Bone marrow (tissue), 2 donors: ENCODE measurements around the gene RRAS2.
"Not testable (repeated sequence)": the region's sequence is repeated elsewhere in the genome, so short reads cannot be mapped to it uniquely, and the experiment has no call there.

Experiments used
- DNase-seq, 2 donors: peaks; one replicate each; lab custom pipeline; 2025; lab: John Stamatoyannopoulos, UW

The RRAS2 gene

GRCh38 chr11:14255238-14255534, 103.8 kb downstream of the RRAS2 start:
- DNase-seq, result no peak

- DNase-seq, result no peak
Measured at GRCh38 chr11:14254533-14255237, 104.3 kb downstream of the RRAS2 start.

- no peak for DNase-seq
Measured at GRCh38 chr11:14253840-14254239, 105.1 kb downstream of the RRAS2 start.

GRCh38 chr11:14253421-14253820, 105.6 kb downstream of the RRAS2 start:
- DNase-seq, result no peak

- not testable (repeated sequence) for DNase-seq
Measured at GRCh38 chr11:14252501-14252900, 106.5 kb downstream of the RRAS2 start.

GRCh38 chr11:14251754-14252153, 107.2 kb downstream of the RRAS2 start:
- DNase-seq, result no peak

- DNase-seq, result peak; percentile 11 to 42
Measured at GRCh38 chr11:14249121-14249963, 109.6 kb downstream of the RRAS2 start.

GRCh38 chr11:14248580-14248981, 110.4 kb downstream of the RRAS2 start:
- no peak for DNase-seq

- DNase-seq, result no peak
Measured at GRCh38 chr11:14245444-14245843, 113.5 kb downstream of the RRAS2 start.

GRCh38 chr11:14244926-14245325, 114.1 kb downstream of the RRAS2 start:
- no peak for DNase-seq

GRCh38 chr11:14242733-14243132, 116.2 kb downstream of the RRAS2 start:
- no peak for DNase-seq

- no peak for DNase-seq
Measured at GRCh38 chr11:14242187-14242586, 116.8 kb downstream of the RRAS2 start.

GRCh38 chr11:14240951-14241350, 118.0 kb downstream of the RRAS2 start:
- no peak for DNase-seq

- DNase-seq, result peak in 1 of 2 donors; percentile 32
Measured at GRCh38 chr11:14240221-14240620, 118.8 kb downstream of the RRAS2 start.

- no peak for DNase-seq
Measured at GRCh38 chr11:14237444-14237961, 121.5 kb downstream of the RRAS2 start.

- no peak for DNase-seq
Measured at GRCh38 chr11:14235701-14236100, 123.3 kb downstream of the RRAS2 start.

- no peak for DNase-seq
Measured at GRCh38 chr11:14234446-14234845, 124.5 kb downstream of the RRAS2 start.

GRCh38 chr11:14232652-14233051, 126.3 kb downstream of the RRAS2 start:
- DNase-seq, result no peak

GRCh38 chr11:14230407-14230806, 128.6 kb downstream of the RRAS2 start:
- DNase-seq, result no peak

GRCh38 chr11:14229472-14229871, 129.5 kb downstream of the RRAS2 start:
- no peak for DNase-seq

- no peak for DNase-seq
Measured at GRCh38 chr11:14228356-14228755, 130.6 kb downstream of the RRAS2 start.
